C1 segment of cervical spinal cord (tissue), 14 donors: ENCODE data around the gene SHMT1.
"Not testable (repeated sequence)": the region's sequence is repeated elsewhere in the genome, so short reads cannot be mapped to it uniquely, and the experiment has no call there.

Source experiments
- DNase-seq, 14 donors: peaks; one replicate each; lab custom pipeline; 2025; lab: John Stamatoyannopoulos, UW

The SHMT1 gene

GRCh38 chr17:18326572-18326971 is 36.8 kb downstream of the SHMT1 start:
- no peak for DNase-seq

- DNase-seq: no peak
Observed at GRCh38 chr17:18326039-18326438, 37.3 kb downstream of the SHMT1 start.

GRCh38 chr17:18324140-18325050 is 39.0 kb downstream of the SHMT1 start:
- DNase-seq: peak in 2 of 14 donors; percentile 13 to 84

GRCh38 chr17:18323507-18324139 is 39.7 kb downstream of the SHMT1 start:
- DNase-seq: no peak

GRCh38 chr17:18323007-18323406 is 40.3 kb downstream of the SHMT1 start:
- DNase-seq: no peak

GRCh38 chr17:18322522-18322921 is 40.8 kb downstream of the SHMT1 start:
- no peak for DNase-seq

- DNase-seq: no peak
Observed at GRCh38 chr17:18321309-18321708, 42.0 kb downstream of the SHMT1 start.

- DNase-seq: no peak
Observed at GRCh38 chr17:18320301-18320700, 43.0 kb downstream of the SHMT1 start.

- peak in 1 of 14 donors; percentile 40 for DNase-seq
Observed at GRCh38 chr17:18319604-18320256, 43.6 kb downstream of the SHMT1 start.

GRCh38 chr17:18318771-18319450 is 44.4 kb downstream of the SHMT1 start:
- no peak for DNase-seq

- DNase-seq: no peak
Observed at GRCh38 chr17:18318117-18318516, 45.2 kb downstream of the SHMT1 start.

- DNase-seq: no peak
Observed at GRCh38 chr17:18315961-18316360, 47.4 kb downstream of the SHMT1 start.

- DNase-seq: no peak
Observed at GRCh38 chr17:18315562-18315922, 47.8 kb downstream of the SHMT1 start.

GRCh38 chr17:18314731-18315561 is 48.4 kb downstream of the SHMT1 start, which contains the start of the genes SMCR8 and TOP3A:
TSS of gene SMCR8 (plus strand) at chr17:18315293. CDS start at chr17:18315790, 497 bp downstream.
TSS of gene TOP3A (minus strand) at chr17:18314994. CDS start at chr17:18314778, 216 bp downstream.
- DNase-seq: peak; percentile 85 to 100 (median 95)

GRCh38 chr17:18314059-18314730 is 49.2 kb downstream of the SHMT1 start:
- DNase-seq: peak in 1 of 14 donors; percentile 36

- DNase-seq: no peak
Observed at GRCh38 chr17:18309202-18309601, 54.1 kb downstream of the SHMT1 start.

GRCh38 chr17:18303206-18303605 is 60.1 kb downstream of the SHMT1 start:
- not testable (repeated sequence) for DNase-seq

- DNase-seq: no peak
Observed at GRCh38 chr17:18300725-18301480, 62.4 kb downstream of the SHMT1 start.

GRCh38 chr17:18298061-18298460 is 65.3 kb downstream of the SHMT1 start:
- not testable (repeated sequence) for DNase-seq
